ENCODE results near the gene RAP2B.

- TF ChIP-seq POLR2AphosphoS5 (IDR thresholded peaks at IDR 0.05; ENCODE audit: low read depth, low read length) (no peak), POLR2A (IDR thresholded peaks at IDR 0.05; ENCODE audit: low read depth, low read length) (no peak), TAF1 (IDR thresholded peaks at IDR 0.05; ENCODE audit: borderline replicate concordance, low read depth, low read length) (no peak)
Observed at GRCh38 chr3:153150991-153151390, 11.0 kb upstream of the RAP2B start.
